ENCODE data around the gene SAT1. TPM values are rescaled to one million over a fixed set of nuclear protein-coding genes. Genes with fewer than 3 reads are reported as not detected.
"Not testable (repeated sequence)": the region's sequence is repeated elsewhere in the genome, so short reads cannot be mapped to it uniquely, and the experiment has no call there.

SAT1 gene
- total RNA-seq = 716 TPM
- long read RNA-seq, transcript SAT1-207 (3 exons, 1,033 nt) = minor isoform, 9 of 655 reads
- long read RNA-seq, transcript SAT1-202 (3 exons, 909 nt) = minor isoform, 36 of 655 reads
- long read RNA-seq, transcript SAT1-204 (6 exons, 1,065 nt) = major isoform, 405 of 655 reads
- long read RNA-seq, transcript SAT1-209 (7 exons, 1,135 nt) = minor isoform, 26 of 655 reads
- long read RNA-seq, partial matches to known transcripts = 4 of 655 reads
- long read RNA-seq, other reads (novel, unspliced or antisense) = 167 of 655 reads

DNA sequence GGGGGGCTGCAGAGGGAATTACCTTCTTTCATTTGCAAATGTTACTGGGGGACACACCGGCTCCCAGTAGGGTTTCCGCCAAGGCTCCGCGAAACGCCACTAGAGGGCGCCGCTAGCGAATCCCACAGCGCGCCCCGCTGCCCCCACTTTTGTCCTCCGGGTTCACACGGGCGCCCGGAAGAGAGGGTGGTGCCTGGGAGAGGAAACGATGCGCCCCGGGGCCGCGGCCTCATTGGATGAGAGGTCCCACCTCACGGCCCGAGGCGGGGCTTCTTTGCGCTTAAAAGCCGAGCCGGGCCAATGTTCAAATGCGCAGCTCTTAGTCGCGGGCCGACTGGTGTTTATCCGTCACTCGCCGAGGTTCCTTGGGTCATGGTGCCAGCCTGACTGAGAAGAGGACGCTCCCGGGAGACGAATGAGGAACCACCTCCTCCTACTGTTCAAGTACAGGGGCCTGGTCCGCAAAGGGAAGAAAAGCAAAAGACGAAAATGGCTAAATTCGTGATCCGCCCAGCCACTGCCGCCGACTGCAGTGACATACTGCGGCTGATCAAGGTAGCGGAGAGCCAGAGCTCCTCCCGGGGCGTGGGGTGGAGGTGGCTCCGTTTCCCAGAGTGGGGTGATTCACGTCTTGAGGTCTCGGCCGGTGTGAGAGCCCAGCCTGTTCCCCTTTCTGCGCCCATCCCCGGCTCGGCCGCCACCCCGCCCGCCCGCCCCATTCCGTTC lies at the start of gene SAT1:
Gene SAT1, plus strand, starts transcription at position 311 of the 726 bp plus-strand sequence. Its CDS starts 179 bp downstream, at position 490.
- DNase-seq = peak; percentile 97
- H3K4me3 ChIP-seq = peak within 1 kb of the TSS; percentile 64
- intact Hi-C loops (cut with DNase I) = loop anchor here (10.0 kb wide), 1 partner anchor 122 kb away; the partner anchor contains the start of genes APOO and CXorf58
- H3K36me3 ChIP-seq = peaks cover 14% of the 10 kb centered on the region
- H3K9me3 ChIP-seq = no peaks in the 10 kb centered on the region
- ATAC-seq = peak; percentile 88 to 96
- H3K27ac ChIP-seq = peak within 1 kb of the TSS; percentile 95
- TF ChIP-seq, protein P1, sequence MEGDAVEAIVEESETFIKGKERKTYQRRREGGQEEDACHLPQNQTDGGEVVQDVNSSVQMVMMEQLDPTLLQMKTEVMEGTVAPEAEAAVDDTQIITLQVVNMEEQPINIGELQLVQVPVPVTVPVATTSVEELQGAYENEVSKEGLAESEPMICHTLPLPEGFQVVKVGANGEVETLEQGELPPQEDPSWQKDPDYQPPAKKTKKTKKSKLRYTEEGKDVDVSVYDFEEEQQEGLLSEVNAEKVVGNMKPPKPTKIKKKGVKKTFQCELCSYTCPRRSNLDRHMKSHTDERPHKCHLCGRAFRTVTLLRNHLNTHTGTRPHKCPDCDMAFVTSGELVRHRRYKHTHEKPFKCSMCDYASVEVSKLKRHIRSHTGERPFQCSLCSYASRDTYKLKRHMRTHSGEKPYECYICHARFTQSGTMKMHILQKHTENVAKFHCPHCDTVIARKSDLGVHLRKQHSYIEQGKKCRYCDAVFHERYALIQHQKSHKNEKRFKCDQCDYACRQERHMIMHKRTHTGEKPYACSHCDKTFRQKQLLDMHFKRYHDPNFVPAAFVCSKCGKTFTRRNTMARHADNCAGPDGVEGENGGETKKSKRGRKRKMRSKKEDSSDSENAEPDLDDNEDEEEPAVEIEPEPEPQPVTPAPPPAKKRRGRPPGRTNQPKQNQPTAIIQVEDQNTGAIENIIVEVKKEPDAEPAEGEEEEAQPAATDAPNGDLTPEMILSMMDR (IDR thresholded peaks at IDR 0.05) = peak; percentile 79
- H3K4me1 ChIP-seq = peaks cover 9% of the 10 kb centered on the region
- H3K27me3 ChIP-seq (ENCODE audit: low read depth) = no peaks in the 10 kb centered on the region

DNA sequence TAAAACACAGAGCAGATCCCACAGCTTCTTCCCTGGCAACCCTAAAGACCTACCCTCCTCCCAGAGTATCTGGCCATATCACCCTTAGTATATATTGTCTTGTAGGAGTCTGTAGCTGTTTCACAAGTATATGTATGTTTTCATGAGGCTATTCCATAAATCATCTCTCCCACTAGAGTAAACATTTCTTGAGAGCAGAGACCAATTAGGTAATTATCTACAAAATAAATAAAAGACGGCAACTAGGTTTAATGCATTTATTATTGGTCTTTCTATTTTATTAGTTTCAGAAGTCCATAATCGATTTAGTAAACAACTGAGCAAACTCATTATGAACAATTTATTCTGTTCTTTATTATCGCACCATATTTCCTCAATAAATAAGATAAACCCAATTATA lies 46.9 kb upstream of the SAT1 start:
- H3K4me1 ChIP-seq = no peaks in the 10 kb centered on the region
- H3K27me3 ChIP-seq (ENCODE audit: low read depth) = no peaks in the 10 kb centered on the region
- intact Hi-C loops (cut with DNase I) = no loop called here
- H3K27ac ChIP-seq = no peak overlapping the region
- ATAC-seq (no peak), DNase-seq (no peak)
- no peak overlapping the region for H3K4me3 ChIP-seq
- H3K36me3 ChIP-seq = peaks cover 23% of the 10 kb centered on the region
- H3K9me3 ChIP-seq = no peaks in the 10 kb centered on the region
- TF ChIP-seq, protein P1 (IDR thresholded peaks at IDR 0.05) = no peak

DNA sequence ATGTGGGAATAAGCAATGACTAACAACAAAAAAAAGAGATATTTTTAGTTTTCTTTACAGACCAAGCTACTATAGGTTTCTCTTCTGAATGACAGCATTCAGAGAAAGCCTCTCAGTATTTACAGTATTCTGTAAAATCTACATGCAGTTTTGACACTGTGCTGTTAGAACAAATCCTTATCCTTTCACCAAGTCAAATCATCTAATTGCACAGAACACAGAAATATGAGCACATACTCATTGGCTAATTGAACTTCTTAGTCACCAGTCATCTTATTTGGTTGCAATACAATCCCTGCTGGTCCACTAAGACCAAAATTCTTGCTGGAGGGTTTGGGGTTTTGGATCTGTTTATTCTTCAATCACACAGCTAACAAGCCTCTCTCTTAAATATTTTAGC lies 45.6 kb upstream of the SAT1 start:
- intact Hi-C loops (cut with DNase I) = no loop called here
- Histone ChIP-seq H3K27ac (no peak overlapping the region), H3K4me3 (no peak overlapping the region), H3K4me1 (no peaks in the 10 kb centered on the region), H3K27me3 (ENCODE audit: low read depth) (no peaks in the 10 kb centered on the region), H3K36me3 (peaks cover 14% of the 10 kb centered on the region), H3K9me3 (no peaks in the 10 kb centered on the region)
- TF ChIP-seq, protein P1 (IDR thresholded peaks at IDR 0.05) = no peak
- no peak for ATAC-seq
- DNase-seq = no peak

DNA sequence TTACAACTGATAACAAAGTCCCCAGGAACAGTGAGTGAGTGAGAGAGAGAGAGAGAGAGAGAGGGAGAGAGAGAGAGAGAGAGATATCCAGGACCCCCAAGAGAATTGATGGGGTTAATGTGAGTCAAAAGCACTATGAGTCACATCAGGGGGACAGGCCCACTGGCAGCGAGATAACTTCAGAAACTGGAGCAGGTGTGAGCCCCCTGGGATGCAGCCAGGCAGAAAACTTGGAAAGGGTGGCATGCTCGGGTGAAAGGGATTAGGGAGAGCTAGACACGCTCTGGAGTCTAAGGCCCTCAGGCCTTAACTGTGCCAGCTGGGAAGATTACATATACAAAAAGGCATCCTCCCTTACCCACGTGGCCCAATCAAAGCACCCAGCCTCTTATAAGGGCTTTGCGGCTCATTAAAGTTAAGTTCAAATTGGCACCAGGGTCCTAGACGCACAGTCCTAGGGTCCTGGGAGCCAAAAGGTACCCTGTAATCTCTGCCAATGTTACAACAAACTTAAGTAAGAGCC lies 40.7 kb upstream of the SAT1 start:
- intact Hi-C loops (cut with DNase I) = no loop called here
- Histone ChIP-seq H3K27ac (peak overlapping the region; percentile 97), H3K4me1 (no peaks in the 10 kb centered on the region), H3K27me3 (ENCODE audit: low read depth) (no peaks in the 10 kb centered on the region), H3K4me3 (peak overlapping the region; percentile 73), H3K9me3 (no peaks in the 10 kb centered on the region), H3K36me3 (no peaks in the 10 kb centered on the region)
- TF ChIP-seq, protein P1 (IDR thresholded peaks at IDR 0.05) = no peak
- DNase-seq = no peak
- ATAC-seq = peak; percentile 75 to 78

DNA sequence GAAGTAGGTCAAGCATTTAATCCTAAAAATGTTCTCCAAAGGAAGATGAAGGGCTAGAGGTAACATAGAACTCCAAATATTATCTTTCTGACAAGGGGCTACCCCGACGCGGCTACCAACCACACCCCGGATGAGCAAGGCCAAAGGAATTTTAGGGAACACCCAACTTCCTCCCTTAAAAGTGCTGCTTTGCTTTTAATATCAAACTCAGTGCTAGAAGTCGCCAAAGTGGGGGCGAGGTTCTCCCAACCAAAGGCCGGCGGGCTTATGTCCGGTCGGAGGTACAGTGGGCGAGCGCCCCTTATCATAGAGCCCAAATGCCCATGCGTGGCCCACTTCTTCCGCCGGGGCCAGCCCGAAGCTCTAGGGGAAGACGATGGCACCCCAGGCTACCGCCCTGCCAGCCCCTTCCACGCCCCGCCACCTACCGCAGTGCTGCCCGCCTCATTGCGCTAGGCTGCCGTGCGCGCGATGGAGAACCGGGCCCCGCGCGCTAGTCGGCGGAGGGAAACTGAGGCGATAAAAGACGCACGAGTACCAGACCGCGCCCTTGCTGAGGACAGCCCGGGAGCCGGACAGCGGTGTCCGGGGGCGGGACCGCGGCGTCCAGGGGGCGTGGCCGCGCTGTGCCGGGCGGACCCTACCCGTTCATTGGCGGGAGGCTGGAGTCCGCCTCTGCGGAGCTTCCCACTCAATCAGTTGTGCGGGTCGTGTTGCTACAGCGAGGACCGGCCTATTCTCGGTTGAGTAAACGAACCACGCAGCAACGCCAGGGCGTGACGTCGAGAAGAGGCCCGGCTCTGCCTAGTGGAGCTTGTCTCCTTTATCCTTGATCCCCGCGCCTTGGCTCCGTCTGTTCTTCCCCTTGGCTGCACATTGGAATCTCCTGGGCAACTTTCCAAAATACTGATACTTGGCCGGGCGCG lies 40.0 kb upstream of the SAT1 start, which contains the start of gene ACOT9:
Gene ACOT9, minus strand, starts transcription at position 580 of the 926 bp plus-strand sequence. Its CDS starts 132 bp downstream, at position 448.
- intact Hi-C loops (cut with DNase I) = no loop called here
- TF ChIP-seq, protein P1 (IDR thresholded peaks at IDR 0.05) = no peak
- H3K36me3 ChIP-seq = no peaks in the 10 kb centered on the region
- DNase-seq (peak; percentile 95), ATAC-seq (peak; percentile 99 to 100)
- H3K9me3 ChIP-seq = no peaks in the 10 kb centered on the region
- H3K27ac ChIP-seq = peak within 1 kb of the TSS; percentile 97
- peak within 1 kb of the TSS; percentile 73 for H3K4me3 ChIP-seq
- no peaks in the 10 kb centered on the region for H3K4me1 ChIP-seq
- no peaks in the 10 kb centered on the region for H3K27me3 ChIP-seq (ENCODE audit: low read depth)

DNA sequence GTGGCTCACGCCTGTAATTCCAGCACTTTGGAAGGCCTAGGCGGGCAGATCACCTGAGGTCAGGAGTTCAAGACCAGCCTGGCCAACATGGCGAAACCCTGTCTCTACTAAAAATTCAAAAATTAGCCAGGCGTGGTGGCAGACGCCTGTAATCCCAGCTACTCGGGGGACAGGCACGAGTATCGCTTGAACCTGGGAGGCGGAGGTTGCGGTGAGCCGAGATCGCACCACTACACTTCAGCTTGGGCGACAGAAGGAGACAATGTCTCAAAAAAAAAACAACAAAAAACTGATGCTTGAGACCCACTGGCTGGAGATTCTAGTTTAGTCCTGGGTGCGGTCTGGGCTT lies 39.4 kb upstream of the SAT1 start:
- DNase-seq; ATAC-seq; H3K36me3 ChIP-seq; intact Hi-C loops (cut with DNase I); H3K4me1 ChIP-seq; H3K9me3 ChIP-seq; H3K27me3 ChIP-seq (ENCODE audit: low read depth): not testable (repeated sequence)
- peak overlapping the region; percentile 97 for H3K27ac ChIP-seq
- H3K4me3 ChIP-seq = peak overlapping the region; percentile 73

All from lower lobe of right lung (tissue), 2 donors.